GM23248 (cell line): ENCODE data around the gene LRRFIP1.

ENCODE experiments used
- EZH2 ChIP-seq: fragments of 200-600 bp; sonication (generic); IDR thresholded peaks from 2 replicates; pipeline ENCODE4 v1.6.1; 2018; ENCODE audit warnings: antibody characterized with exemption, mild to moderate bottlenecking; ENCODE audit not compliant: insufficient read depth, poor library complexity, severe bottlenecking
- EZH2phosphoT487 ChIP-seq: fragments of 200-600 bp; sonication (generic); IDR thresholded peaks from 2 replicates; pipeline ENCODE4 v1.6.1; 2018; ENCODE audit warnings: antibody characterized with exemption, moderate library complexity, mild to moderate bottlenecking, low read depth; ENCODE audit not compliant: insufficient read depth

GRCh38 chr2:237725661-237726060, 98.3 kb downstream of the LRRFIP1 start:
- TF ChIP-seq EZH2: no peak
- no peak for TF ChIP-seq EZH2phosphoT487
